HepG2 (cell line): ENCODE results near the gene AGK. TPM values are rescaled to one million over a fixed set of nuclear protein-coding genes. Genes with fewer than 3 reads are reported as not detected.
A peak's percentile ranks its signal among the peaks of the same experiment; 100 is the strongest.

ENCODE experiments used
- ATRX ChIP-seq: sonication (generic); formaldehyde crosslinking; IDR thresholded peaks from 2 replicates; pipeline ENCODE4 v1.4.0; 2020; ENCODE audit warnings: missing genetic modification reagents, borderline replicate concordance
- GATA4 ChIP-seq: sonication (generic); IDR thresholded peaks from 2 replicates; pipeline ENCODE4 v1.6.1; 2016; ENCODE audit warnings: antibody characterized with exemption, low read depth, borderline replicate concordance
- KLF15 ChIP-seq: sonication (generic); formaldehyde crosslinking; IDR thresholded peaks from 2 replicates; pipeline ENCODE4 v1.8.1; 2023; ENCODE audit warnings: borderline replicate concordance, mild to moderate bottlenecking, inconsistent platforms, missing genetic modification reagents, mixed read lengths
- MBNL3 ChIP-seq: fragments of 250-450 bp; sonication (Bioruptor Pico); conservative IDR thresholded peaks from 2 replicates; pipeline ENCODE4 v1.8.0; 2022; ENCODE audit warnings: mild to moderate bottlenecking, inconsistent platforms
- MEIS2 ChIP-seq: sonication (generic); formaldehyde crosslinking; IDR thresholded peaks from 2 replicates; pipeline ENCODE4 v1.9.0; 2021; ENCODE audit warnings: mild to moderate bottlenecking, missing genetic modification reagents
- PAF1 ChIP-seq: IDR thresholded peaks from 2 replicates; pipeline ENCODE4 v1.6.1; 2016; ENCODE audit warnings: missing genetic modification reagents, missing compliant biosample characterization
- RAD21 ChIP-seq: fragments of 450-650 bp; formaldehyde crosslinking; IDR thresholded peaks from 2 replicates; pipeline ENCODE4 v1.5.0; 2020; ENCODE audit warnings: mild to moderate bottlenecking
- RAD51 ChIP-seq: fragments of 450-650 bp; IDR thresholded peaks from 2 replicates; pipeline ENCODE4 v1.6.1; 2016; ENCODE audit warnings: borderline replicate concordance
- RARG ChIP-seq: sonication (generic); formaldehyde crosslinking; IDR thresholded peaks from 2 replicates; pipeline ENCODE4 v1.4.0; 2020; ENCODE audit warnings: low read depth, mild to moderate bottlenecking, missing genetic modification reagents
- REXO4 ChIP-seq: sonication (generic); formaldehyde crosslinking; IDR thresholded peaks from 2 replicates; pipeline ENCODE4 v1.8.0; 2022; ENCODE audit warnings: missing genetic modification reagents, mild to moderate bottlenecking, borderline replicate concordance
- SMARCE1 ChIP-seq: fragments of 450-650 bp; IDR thresholded peaks from 2 replicates; pipeline ENCODE4 v1.6.1; 2017; ENCODE audit warnings: borderline replicate concordance
- TBX3 ChIP-seq: fragments of 450-650 bp; IDR thresholded peaks from 2 replicates; pipeline ENCODE4 v1.6.1; 2017; ENCODE audit warnings: antibody characterized with exemption, mild to moderate bottlenecking, inconsistent platforms, borderline replicate concordance
- TOE1 ChIP-seq: sonication (generic); formaldehyde crosslinking; IDR thresholded peaks from 2 replicates; pipeline ENCODE4 v1.4.0; 2020; ENCODE audit warnings: mild to moderate bottlenecking, missing genetic modification reagents
- TSC22D2 ChIP-seq: sonication (generic); formaldehyde crosslinking; IDR thresholded peaks from 2 replicates; pipeline ENCODE4 v1.5.1; 2020; ENCODE audit warnings: missing genetic modification reagents, mild to moderate bottlenecking, borderline replicate concordance
- YY1 ChIP-seq: IDR thresholded peaks from 2 replicates; pipeline ENCODE4 v1.6.1; 2011; ENCODE audit warnings: low read length, low read depth, moderate library complexity, mild to moderate bottlenecking; ENCODE audit not compliant: insufficient read depth, insufficient replicate concordance
- ZBTB34 ChIP-seq: sonication (generic); formaldehyde crosslinking; IDR thresholded peaks from 2 replicates; pipeline ENCODE4 v1.8.0; 2022; ENCODE audit warnings: mild to moderate bottlenecking, missing genetic modification reagents
- ZMAT5 ChIP-seq: sonication (generic); formaldehyde crosslinking; IDR thresholded peaks from 2 replicates; pipeline ENCODE4 v1.5.0; 2020; ENCODE audit warnings: mild to moderate bottlenecking, low read depth, missing genetic modification reagents, borderline replicate concordance
- ZNF101 ChIP-seq: sonication (generic); formaldehyde crosslinking; IDR thresholded peaks from 2 replicates; pipeline ENCODE4 v1.4.0; 2020; ENCODE audit warnings: mild to moderate bottlenecking, low read depth, missing genetic modification reagents, borderline replicate concordance
- ZNF570 ChIP-seq: sonication (generic); formaldehyde crosslinking; IDR thresholded peaks from 2 replicates; pipeline ENCODE4 v1.4.0; 2020; ENCODE audit warnings: mild to moderate bottlenecking, missing genetic modification reagents, borderline replicate concordance
- ZNF614 ChIP-seq: IDR thresholded peaks from 2 replicates; pipeline ENCODE4 v1.6.1; 2018; ENCODE audit warnings: missing biosample characterization, missing genetic modification reagents, inconsistent platforms, borderline replicate concordance
- ZNF629 ChIP-seq: sonication (generic); formaldehyde crosslinking; conservative IDR thresholded peaks from 2 replicates; pipeline ENCODE4 v1.5.0; 2020; ENCODE audit warnings: missing genetic modification reagents
- ZNF687 ChIP-seq: sonication (generic); formaldehyde crosslinking; IDR thresholded peaks from 2 replicates; pipeline ENCODE4 v1.5.1; 2020; ENCODE audit warnings: mild to moderate bottlenecking, missing genetic modification reagents, moderate library complexity
- ZNF768 ChIP-seq: sonication (generic); formaldehyde crosslinking; IDR thresholded peaks from 2 replicates; pipeline ENCODE4 v1.4.0; 2020; ENCODE audit warnings: missing genetic modification reagents
- ZNF878 ChIP-seq: sonication (generic); formaldehyde crosslinking; IDR thresholded peaks from 2 replicates; pipeline ENCODE4 v1.8.1; 2023; ENCODE audit warnings: mild to moderate bottlenecking, missing genetic modification reagents, moderate library complexity
- ZSCAN21 ChIP-seq: sonication (generic); formaldehyde crosslinking; IDR thresholded peaks from 2 replicates; pipeline ENCODE4 v1.8.0; 2022; ENCODE audit warnings: mild to moderate bottlenecking, missing genetic modification reagents, moderate library complexity, borderline replicate concordance
- polyA plus RNA-seq, 8 experiments: library from polyadenylated mRNA; depleted of rRNA in 3 of 8; stranded (reverse) in 7 of 8; unstranded in 1 of 8; fragments of >200 nt; fragmentation: Illumina TruSeq in 4 of 8; extraction: Trizol in 4 of 8; gene quantifications; 2 replicates each; pipeline versions ENCODE4 v1.2.1 to v1.2.3, GENCODE V29; 2011 to 2016; ENCODE audit warnings: low read depth in 4 of 8, missing spikeins in 1 of 8, mixed read lengths in 1 of 8; ENCODE audit not compliant: insufficient read depth in 1 of 8
- total RNA-seq, 5 experiments: library from RNA; depleted of rRNA; stranded (reverse); fragments of >200 nt; fragmentation: Illumina TruSeq; extraction: Trizol; gene quantifications; 2 replicates each; pipeline ENCODE4 v1.2.3, GENCODE V29; 2016; ENCODE audit warnings: low read depth in 1 of 5

The AGK gene
- total and polyA plus RNA-seq, 2 of the 13 experiments (the other 11 are each of a cell fraction or from before 2014, with no cell fraction given), result 23.7 to 30.1 TPM

DNA sequence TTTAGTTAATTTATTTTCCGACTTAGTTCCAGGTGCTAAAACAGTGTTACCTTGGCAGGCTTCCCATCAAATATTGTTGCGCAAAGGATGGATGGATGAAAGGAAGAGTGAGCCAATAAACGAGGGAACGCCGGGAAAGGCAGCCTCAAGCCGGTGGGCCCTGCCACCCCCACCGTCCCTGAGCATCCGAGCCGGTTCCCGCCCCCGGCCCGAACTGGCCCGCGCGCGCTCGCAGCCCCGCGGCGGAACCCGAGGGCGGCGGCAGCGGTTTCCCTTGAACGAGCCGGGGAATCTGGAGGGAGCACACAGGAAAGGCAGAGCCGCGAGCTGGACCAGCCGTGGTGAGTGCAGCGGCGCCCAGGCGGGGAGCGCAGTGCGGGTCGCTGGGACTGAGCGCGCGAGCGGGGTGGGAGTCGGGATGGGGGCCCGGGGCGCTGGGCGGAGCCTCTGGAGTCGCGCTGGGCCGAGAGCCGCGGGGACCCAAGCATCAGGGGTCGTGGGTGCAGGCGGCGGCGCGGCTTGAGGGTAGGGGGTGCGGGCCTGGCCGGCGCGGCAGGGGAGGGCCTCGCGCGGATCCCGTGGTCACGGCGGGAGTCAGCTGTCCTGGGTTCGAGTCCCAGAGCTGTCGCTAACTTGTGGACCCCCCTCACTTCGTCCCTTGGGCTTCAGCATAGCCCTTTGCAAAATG is at the start of gene AGK (continued):
- TF ChIP-seq YY1, result peak; percentile 81
- TF ChIP-seq PAF1 (CRISPR knock-in tag), result no peak
- no peak for TF ChIP-seq MEIS2 (CRISPR knock-in tag)
- no peak for TF ChIP-seq RARG (CRISPR knock-in tag)
- no peak for TF ChIP-seq ZNF570 (CRISPR knock-in tag)
- TF ChIP-seq ZNF629, result peak; percentile 34; the same call in 1 of the 2 replicates
- no peak for TF ChIP-seq SMARCE1
- TF ChIP-seq ZNF687 (CRISPR knock-in tag), result peak; percentile 92
- TF ChIP-seq TBX3, result peak; percentile 49; the same call in 1 of the 2 replicates
- peak; percentile 90 for TF ChIP-seq ZNF768 (CRISPR knock-in tag)
- no peak; the same call in 1 of the 2 replicates for TF ChIP-seq ZNF878 (CRISPR knock-in tag)
- no peak for TF ChIP-seq GATA4
- TF ChIP-seq MBNL3 (CRISPR knock-in tag), result no peak
- TF ChIP-seq ZNF614 (CRISPR knock-in tag), result peak; percentile 78; the same call in 1 of the 2 replicates
- peak; percentile 76; the same call in 1 of the 2 replicates for TF ChIP-seq ZSCAN21
- TF ChIP-seq TOE1 (CRISPR knock-in tag), result no peak
- TF ChIP-seq TSC22D2 (CRISPR knock-in tag), result no peak
- TF ChIP-seq RAD51, result no peak
- TF ChIP-seq REXO4, result no peak
- no peak for TF ChIP-seq KLF15 (CRISPR knock-in tag)
- TF ChIP-seq ZMAT5 (CRISPR knock-in tag), result no peak
- peak; percentile 47; the same call in 1 of the 2 replicates for TF ChIP-seq RAD21 (CRISPR knock-in tag)
- no peak for TF ChIP-seq ATRX
- TF ChIP-seq ZBTB34 (CRISPR knock-in tag), result no peak
- TF ChIP-seq ZNF101, result no peak
